ENCODE data around the gene VIPAS39. TPM values are rescaled to one million over a fixed set of nuclear protein-coding genes. Genes with fewer than 3 reads are reported as not detected.

Gene VIPAS39
- total RNA-seq, 1 donor from 2014 or later = 2.8 TPM

- Histone ChIP-seq H3K27me3 (no peaks in the 10 kb centered on the region), H3K36me3 (no peaks in the 10 kb centered on the region), H3K9me3 (no peaks in the 10 kb centered on the region), H3K27ac (no peak overlapping the region), H3K4me3 (no peak overlapping the region), H3K4me1 (no peaks in the 10 kb centered on the region)
- DNase-seq (ENCODE audit: low spot score in 2 of 2) = no peak
- no peak for TF ChIP-seq CTCF (IDR thresholded peaks at IDR 0.05)
- intact Hi-C loops (cut with DNase I) = no loop called here
Observed at GRCh38 chr14:77390188-77390587, 67.2 kb downstream of the VIPAS39 start.

GRCh38 chr14:77378701-77379100 lies 78.7 kb downstream of the VIPAS39 start:
- no peaks in the 10 kb centered on the region for H3K27me3 ChIP-seq
- H3K36me3 ChIP-seq = no peaks in the 10 kb centered on the region
- H3K9me3 ChIP-seq = no peaks in the 10 kb centered on the region
- no peak overlapping the region for H3K27ac ChIP-seq
- peaks cover 3 to 12% of the 10 kb centered on the region in 2 donors for H3K4me1 ChIP-seq
- intact Hi-C loops (cut with DNase I) = no loop called here
- TF ChIP-seq CTCF (IDR thresholded peaks at IDR 0.05) = no peak
- H3K4me3 ChIP-seq = no peak overlapping the region
- DNase-seq (ENCODE audit: low spot score in 2 of 2) = no peak

- no peak for TF ChIP-seq CTCF (IDR thresholded peaks at IDR 0.05)
- Histone ChIP-seq H3K4me1 (peaks cover 3 to 12% of the 10 kb centered on the region in 2 donors), H3K4me3 (peak overlapping the region; percentile 94 to 97), H3K9me3 (no peaks in the 10 kb centered on the region), H3K36me3 (no peaks in the 10 kb centered on the region), H3K27ac (peak overlapping the region in 1 of 2 donors; percentile 71), H3K27me3 (no peaks in the 10 kb centered on the region)
- intact Hi-C loops (cut with DNase I) = loop anchor here (1.0 kb wide), 2 partner anchors 56 to 80 kb away; partner anchors contain the start of genes GSTZ1 and VIPAS39
- no peak for DNase-seq (ENCODE audit: low spot score in 2 of 2)
Observed at GRCh38 chr14:77377502-77377844, 79.9 kb downstream of the VIPAS39 start.

- peak within 1 kb of the TSS; percentile 94 to 97 for H3K4me3 ChIP-seq
- no peaks in the 10 kb centered on the region for H3K36me3 ChIP-seq
- H3K9me3 ChIP-seq = no peaks in the 10 kb centered on the region
- TF ChIP-seq CTCF (IDR thresholded peaks at IDR 0.05) = peak in 2 of 3 experiments; percentile 32 to 39
- intact Hi-C loops (cut with DNase I) = loop anchor here (1.0 kb wide), 2 partner anchors 56 to 80 kb away; partner anchors contain the start of genes GSTZ1 and VIPAS39
- H3K27me3 ChIP-seq = no peaks in the 10 kb centered on the region
- H3K4me1 ChIP-seq = peaks cover 3 to 12% of the 10 kb centered on the region in 2 donors
- peak within 1 kb of the TSS; percentile 71 to 79 for H3K27ac ChIP-seq
- peak; percentile 25 to 86 for DNase-seq (ENCODE audit: low spot score in 2 of 2)
Observed at GRCh38 chr14:77376771-77377501, 80.5 kb downstream of the VIPAS39 start, which contains the start of the genes SAMD15 and TMED8. Gene SAMD15 (plus strand): TSS chr14:77377379. CDS start chr14:77377419, 40 bp downstream. Gene TMED8 (minus strand): TSS chr14:77377094. CDS start chr14:77377053, 41 bp downstream.

Other genes with a start within 250 kb of the VIPAS39 start
- not detected for gene NGB, start 186.4 kb downstream of the VIPAS39 start, total RNA-seq
- gene POMT2, start 136.7 kb downstream of the VIPAS39 start, total RNA-seq = 28.4 TPM
- 22.6 TPM for gene GSTZ1, start 136.6 kb downstream of the VIPAS39 start, total RNA-seq
- gene TMED8, start 80.5 kb downstream of the VIPAS39 start, total RNA-seq = 3.7 TPM
- gene SAMD15, start 80.2 kb downstream of the VIPAS39 start, total RNA-seq = not detected
- not detected for gene NOXRED1, start 34.1 kb downstream of the VIPAS39 start, total RNA-seq
- 123 TPM for gene AHSA1, start 492 bp upstream of the VIPAS39 start, total RNA-seq
- gene ISM2, start 41.2 kb upstream of the VIPAS39 start, total RNA-seq = not detected
- gene SPTLC2, start 159.0 kb upstream of the VIPAS39 start, total RNA-seq = 25.7 TPM